Suppressor macrophage treated with lipopolysaccharide for 4 hours (primary cell): ENCODE results near the gene PRPF39.
A peak's percentile ranks its signal among the peaks of the same experiment; 100 is the strongest.

ENCODE experiments used
- DNase-seq: peaks from one replicate; pipeline ENCODE4 v3.0.0-alpha.2; 2020

Gene PRPF39

DNA sequence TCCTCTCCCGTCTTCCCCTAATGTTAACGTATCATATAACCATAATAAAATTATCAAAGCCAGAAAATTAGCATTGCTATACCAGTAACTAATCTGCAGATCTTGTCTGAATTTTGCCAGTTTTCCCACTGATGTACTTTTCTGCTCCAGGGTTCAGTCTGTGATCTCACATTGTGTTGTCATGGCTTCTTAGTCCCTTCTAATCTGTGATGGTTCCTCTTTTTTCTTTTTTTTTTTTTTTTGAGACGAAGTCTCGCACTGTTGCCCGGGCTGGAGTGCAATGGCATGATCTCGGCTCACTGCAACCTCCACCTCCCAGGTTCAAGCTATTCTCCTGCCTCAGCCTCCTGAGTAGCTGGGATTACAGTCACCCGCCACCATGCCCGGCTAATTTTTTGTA lies 58.2 kb downstream of the PRPF39 start:
- DNase-seq, result peak; percentile 9

DNA sequence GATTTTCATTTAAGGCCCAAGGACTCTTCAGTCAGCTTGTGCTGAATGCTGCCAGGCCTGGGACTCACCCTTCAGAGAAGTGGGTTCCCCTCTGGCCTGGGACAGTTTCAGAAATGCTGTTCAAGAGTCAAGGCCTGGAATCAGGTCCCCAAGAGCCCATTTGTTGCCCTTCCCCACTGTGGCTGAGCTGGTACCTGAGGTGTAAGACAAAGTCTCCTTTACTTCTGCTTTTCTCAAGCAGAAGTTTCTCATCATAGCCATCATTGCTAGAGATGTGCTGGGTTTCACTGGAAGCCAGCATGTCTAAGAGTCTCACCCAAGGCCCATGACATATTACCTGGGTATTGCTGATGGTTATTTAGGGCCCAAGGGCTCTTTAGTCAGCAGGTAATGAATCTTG lies 60.7 kb downstream of the PRPF39 start:
- DNase-seq, result no peak

DNA sequence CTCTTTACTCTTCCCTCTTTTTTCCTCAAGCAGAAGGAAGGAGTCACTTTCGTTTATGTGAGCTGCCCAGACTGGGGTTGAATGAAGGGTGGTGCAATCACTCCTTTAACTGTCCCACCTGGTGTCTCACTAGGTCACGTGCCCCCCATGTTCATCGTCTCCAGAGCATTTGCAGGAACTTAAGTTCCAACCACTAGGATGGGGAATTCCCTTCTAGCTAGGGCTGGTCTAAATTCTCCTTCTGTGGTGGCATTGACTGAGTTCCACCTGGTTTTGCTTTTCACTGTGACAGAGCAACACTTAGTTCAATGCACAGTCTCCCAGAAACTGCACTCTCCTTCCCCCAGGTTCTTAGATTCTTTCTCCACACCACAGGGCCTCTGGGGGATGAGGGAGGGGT lies 61.3 kb downstream of the PRPF39 start:
- no peak for DNase-seq

DNA sequence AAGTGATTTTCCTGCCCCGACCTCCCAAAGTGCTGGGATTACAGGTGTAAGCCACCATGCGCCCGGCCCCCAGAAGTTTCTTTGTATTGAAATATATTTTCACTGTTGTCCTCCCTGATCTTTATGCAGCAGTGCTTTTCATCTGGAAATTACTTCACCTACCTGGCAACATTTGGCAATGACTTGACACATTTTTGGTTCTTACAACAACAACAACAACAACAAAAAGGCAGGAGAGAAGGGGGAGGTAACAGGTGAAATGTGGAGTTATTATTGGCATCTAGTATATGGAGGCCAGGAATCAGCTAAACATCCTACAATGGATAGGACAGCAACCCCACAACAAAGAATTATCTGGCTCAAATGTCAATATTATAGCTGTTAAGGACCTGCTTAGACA lies 65.7 kb downstream of the PRPF39 start:
- no peak for DNase-seq

DNA sequence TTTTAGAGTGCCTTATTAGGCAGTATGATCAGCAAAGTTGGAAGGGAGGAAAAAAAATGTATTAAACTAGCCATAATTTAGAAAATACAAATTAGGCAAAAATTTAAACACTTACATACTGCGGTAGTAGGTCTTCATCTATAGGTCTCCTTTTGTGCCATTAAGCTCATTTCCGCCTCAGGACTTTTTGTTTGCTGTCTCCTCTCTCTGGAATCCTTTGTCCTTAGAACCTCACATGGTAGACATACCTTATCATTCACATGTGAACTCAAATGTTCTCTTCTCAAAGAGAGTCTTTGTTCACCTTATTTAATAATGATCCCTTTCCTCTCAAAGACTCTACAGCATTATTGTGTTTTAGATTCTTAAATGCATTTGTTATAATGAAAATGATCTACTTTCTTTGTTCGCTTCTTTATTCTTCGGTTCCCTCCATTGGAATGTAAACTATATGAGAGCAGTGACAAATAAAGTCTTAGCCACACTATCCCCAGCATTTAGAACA lies 66.5 kb downstream of the PRPF39 start:
- no peak for DNase-seq

DNA sequence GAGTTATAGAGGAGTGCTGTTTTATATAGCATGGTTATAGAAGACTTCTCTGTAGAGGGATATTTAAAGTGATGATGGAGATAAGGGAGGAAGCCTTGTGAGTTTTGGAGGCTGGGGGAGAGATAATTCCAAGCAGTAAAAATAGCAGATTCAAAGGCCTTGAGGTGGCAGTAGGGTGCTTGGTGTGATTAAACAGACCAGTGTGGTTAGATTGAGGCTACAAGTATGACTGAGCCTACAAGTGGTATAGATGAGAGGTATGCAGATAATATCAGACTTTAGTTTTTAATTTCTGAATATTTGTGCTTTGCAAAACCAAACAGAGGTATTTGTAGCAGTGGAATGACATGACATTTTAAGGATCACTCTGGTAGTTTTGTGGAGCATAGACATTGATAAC lies 72.2 kb downstream of the PRPF39 start:
- no peak for DNase-seq
